SU-DHL-6 (cell line): ENCODE data around the gene GALNT14.

Source experiments
- EZH2phosphoT487 ChIP-seq: fragments of 200-600 bp; sonication (generic), shearing (Covaris generic); conservative IDR thresholded peaks from 2 replicates; pipeline ENCODE4 v1.6.1; 2018; ENCODE audit warnings: mild to moderate bottlenecking, antibody characterized with exemption, low read length, moderate library complexity, mixed read lengths
- TF ChIP-seq, protein P1 (sequence below): fragments of 200-600 bp; sonication (generic); IDR thresholded peaks from one replicate; pipeline ENCODE4 v1.5.1; 2017; ENCODE audit warnings: antibody characterized with exemption, mild to moderate bottlenecking, low read length, moderate library complexity; ENCODE audit not compliant: insufficient read depth, poor library complexity, severe bottlenecking

DNA sequence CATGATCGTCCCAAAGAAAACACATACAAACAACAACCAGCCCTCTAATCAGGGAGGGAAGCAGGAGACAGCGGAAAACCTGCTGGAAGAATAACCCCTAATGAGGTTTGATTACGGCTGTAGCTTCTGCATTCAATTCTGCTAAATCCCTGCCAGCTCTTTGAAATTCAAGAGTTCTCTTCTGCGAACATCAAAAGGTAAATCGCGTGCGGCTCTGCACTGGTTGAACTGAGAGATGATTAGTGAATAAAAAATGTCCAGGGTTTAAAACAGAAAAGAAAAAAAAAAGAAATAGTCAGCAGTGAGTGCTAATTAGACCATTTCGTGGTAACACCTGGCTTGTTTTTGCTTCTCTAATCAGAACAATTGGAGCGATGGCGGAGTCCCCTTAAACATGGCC, 178.0 kb downstream of the GALNT14 start:
- TF ChIP-seq, protein P1, sequence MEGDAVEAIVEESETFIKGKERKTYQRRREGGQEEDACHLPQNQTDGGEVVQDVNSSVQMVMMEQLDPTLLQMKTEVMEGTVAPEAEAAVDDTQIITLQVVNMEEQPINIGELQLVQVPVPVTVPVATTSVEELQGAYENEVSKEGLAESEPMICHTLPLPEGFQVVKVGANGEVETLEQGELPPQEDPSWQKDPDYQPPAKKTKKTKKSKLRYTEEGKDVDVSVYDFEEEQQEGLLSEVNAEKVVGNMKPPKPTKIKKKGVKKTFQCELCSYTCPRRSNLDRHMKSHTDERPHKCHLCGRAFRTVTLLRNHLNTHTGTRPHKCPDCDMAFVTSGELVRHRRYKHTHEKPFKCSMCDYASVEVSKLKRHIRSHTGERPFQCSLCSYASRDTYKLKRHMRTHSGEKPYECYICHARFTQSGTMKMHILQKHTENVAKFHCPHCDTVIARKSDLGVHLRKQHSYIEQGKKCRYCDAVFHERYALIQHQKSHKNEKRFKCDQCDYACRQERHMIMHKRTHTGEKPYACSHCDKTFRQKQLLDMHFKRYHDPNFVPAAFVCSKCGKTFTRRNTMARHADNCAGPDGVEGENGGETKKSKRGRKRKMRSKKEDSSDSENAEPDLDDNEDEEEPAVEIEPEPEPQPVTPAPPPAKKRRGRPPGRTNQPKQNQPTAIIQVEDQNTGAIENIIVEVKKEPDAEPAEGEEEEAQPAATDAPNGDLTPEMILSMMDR: no peak
- no peak for TF ChIP-seq EZH2phosphoT487
